ENCODE measurements around the gene REP15. TPM values are rescaled to one million over a fixed set of nuclear protein-coding genes. Genes with fewer than 3 reads are reported as not detected.

REP15 gene
- total and polyA plus RNA-seq, 2 donors from 2014 or later, result 1.3 to 3.2 TPM

- Histone ChIP-seq H3K36me3 (ENCODE audit: control insufficient read depth in 2 of 3, insufficient read depth in 3 of 3, low read length in 3 of 3) (no peaks in the 10 kb centered on the region), H3K9me3 (ENCODE audit: control insufficient read depth in 2 of 3, insufficient read depth in 1 of 3, low read length in 3 of 3) (no peaks in the 10 kb centered on the region), H3K4me3 (ENCODE audit: low read length in 3 of 3) (peak within 1 kb of the TSS; percentile 89 to 97 (median 93)), H3K27me3 (ENCODE audit: control insufficient read depth, insufficient read depth, low read length) (no peaks in the 10 kb centered on the region), H3K4me1 (ENCODE audit: control insufficient read depth in 2 of 3, insufficient read depth in 2 of 3, low read depth in 1 of 3, low read length in 3 of 3) (peaks cover 0 to 4% (median 4%) of the 10 kb centered on the region in 3 donors), H3K27ac (ENCODE audit: low read depth in 2 of 2, low read length in 2 of 2) (peak within 1 kb of the TSS; percentile 26 to 76), H3K9ac (ENCODE audit: low read length in 3 of 3) (peak within 1 kb of the TSS; percentile 80 to 93 (median 86))
- DNase-seq (peak; percentile 93 to 96 (median 95)), FAIRE-seq (no peak)
- no peak for TF ChIP-seq CTCF (IDR thresholded peaks at IDR 0.05; ENCODE audit: borderline replicate concordance, extremely low read depth, insufficient read depth)
- intact Hi-C loops (cut with DNase I), result no loop called here
Measured at GRCh38 chr12:27710592-27711316, 14.5 kb downstream of the REP15 start, which contains the start of gene MRPS35. Gene MRPS35 (plus strand): TSS chr12:27710832. CDS start chr12:27710844, 12 bp downstream.

GRCh38 chr12:27711317-27711682, 15.1 kb downstream of the REP15 start:
- DNase-seq (no peak), FAIRE-seq (no peak)
- Histone ChIP-seq H3K27me3 (ENCODE audit: control insufficient read depth, insufficient read depth, low read length) (no peaks in the 10 kb centered on the region), H3K4me3 (ENCODE audit: low read length in 3 of 3) (peak overlapping the region; percentile 89 to 97 (median 93)), H3K4me1 (ENCODE audit: control insufficient read depth in 2 of 3, insufficient read depth in 2 of 3, low read depth in 1 of 3, low read length in 3 of 3) (peaks cover 0 to 4% (median 4%) of the 10 kb centered on the region in 3 donors), H3K36me3 (ENCODE audit: control insufficient read depth in 2 of 3, insufficient read depth in 3 of 3, low read length in 3 of 3) (no peaks in the 10 kb centered on the region), H3K9me3 (ENCODE audit: control insufficient read depth in 2 of 3, insufficient read depth in 1 of 3, low read length in 3 of 3) (no peaks in the 10 kb centered on the region), H3K27ac (ENCODE audit: low read depth in 2 of 2, low read length in 2 of 2) (peak overlapping the region in 1 of 2 donors; percentile 29), H3K9ac (ENCODE audit: low read length in 3 of 3) (peak overlapping the region; percentile 80 to 93 (median 86))
- no peak for TF ChIP-seq CTCF (IDR thresholded peaks at IDR 0.05; ENCODE audit: borderline replicate concordance, extremely low read depth, insufficient read depth)
- intact Hi-C loops (cut with DNase I), result no loop called here

- FAIRE-seq (no peak), DNase-seq (no peak)
- TF ChIP-seq CTCF (IDR thresholded peaks at IDR 0.05; ENCODE audit: borderline replicate concordance, extremely low read depth, insufficient read depth), result no peak
- H3K4me1 ChIP-seq (ENCODE audit: control insufficient read depth in 2 of 3, insufficient read depth in 2 of 3, low read depth in 1 of 3, low read length in 3 of 3), result peaks cover 0 to 4% (median 4%) of the 10 kb centered on the region in 3 donors
- no peaks in the 10 kb centered on the region for H3K9me3 ChIP-seq (ENCODE audit: control insufficient read depth in 2 of 3, insufficient read depth in 1 of 3, low read length in 3 of 3)
- no peaks in the 10 kb centered on the region for H3K36me3 ChIP-seq (ENCODE audit: control insufficient read depth in 2 of 3, insufficient read depth in 3 of 3, low read length in 3 of 3)
- intact Hi-C loops (cut with DNase I), result no loop called here
- no peaks in the 10 kb centered on the region for H3K27me3 ChIP-seq (ENCODE audit: control insufficient read depth, insufficient read depth, low read length)
- no peak overlapping the region for H3K9ac ChIP-seq (ENCODE audit: low read length in 3 of 3)
- H3K27ac ChIP-seq (ENCODE audit: low read depth in 2 of 2, low read length in 2 of 2), result no peak overlapping the region
- peak overlapping the region in 2 of 3 donors; percentile 89 to 97 for H3K4me3 ChIP-seq (ENCODE audit: low read length in 3 of 3)
Measured at GRCh38 chr12:27711967-27712366, 15.7 kb downstream of the REP15 start.
